Retinal pigment epithelial cell (primary cell): Measurements from ENCODE around the gene HPSE2.

ENCODE experiments used
- DNase-seq: peaks from one replicate; pipeline ENCODE4 v3.0.0-alpha.2; 2010; ENCODE audit warnings: low read depth
- H3K4me3 ChIP-seq: 2 replicates; pipeline ENCODE4 v1.5.1; 2011; ENCODE audit warnings: mild to moderate bottlenecking, low read length, control low read depth, moderate library complexity
- CTCF ChIP-seq: conservative IDR thresholded peaks from 2 replicates; pipeline ENCODE4 v1.5.1; 2011; ENCODE audit warnings: low read depth, low read length, control low read depth, inconsistent platforms

Gene HPSE2

GRCh38 chr10:98577578-98577977, 658.1 kb downstream of the HPSE2 start:
- no peak for DNase-seq
- H3K4me3 ChIP-seq: no peak overlapping the region
- no peak for TF ChIP-seq CTCF

GRCh38 chr10:98577168-98577567, 658.5 kb downstream of the HPSE2 start:
- no peak for TF ChIP-seq CTCF
- no peak for DNase-seq
- H3K4me3 ChIP-seq: no peak overlapping the region

- no peak for TF ChIP-seq CTCF
- no peak for DNase-seq
- H3K4me3 ChIP-seq: no peak overlapping the region
Measured at GRCh38 chr10:98576096-98576495, 659.6 kb downstream of the HPSE2 start.

GRCh38 chr10:98572594-98572993, 663.1 kb downstream of the HPSE2 start:
- no peak overlapping the region for H3K4me3 ChIP-seq
- TF ChIP-seq CTCF: no peak
- DNase-seq: no peak

- TF ChIP-seq CTCF: no peak
- no peak for DNase-seq
Measured at GRCh38 chr10:98570834-98571233, 664.8 kb downstream of the HPSE2 start.

GRCh38 chr10:98569853-98570252, 665.8 kb downstream of the HPSE2 start:
- DNase-seq: no peak
- no peak for TF ChIP-seq CTCF
- H3K4me3 ChIP-seq: no peak overlapping the region

More at GRCh38 chr10:98570834-98571233, 664.8 kb downstream of the HPSE2 start:
- H3K4me3 ChIP-seq: no peak overlapping the region

GRCh38 chr10:98568551-98568950, 667.1 kb downstream of the HPSE2 start:
- TF ChIP-seq CTCF: no peak
- no peak for DNase-seq

More at GRCh38 chr10:98568551-98568950, 667.1 kb downstream of the HPSE2 start:
- H3K4me3 ChIP-seq: no peak overlapping the region
